H9 (cell line): ENCODE results near the gene TAF8. TPM values are rescaled to one million over a fixed set of nuclear protein-coding genes. Genes with fewer than 3 reads are reported as not detected.
"Not testable (repeated sequence)": the region's sequence is repeated elsewhere in the genome, so short reads cannot be mapped to it uniquely, and the experiment has no call there.

ENCODE experiments used
- DNase-seq: peaks from one replicate; pipeline ENCODE4 v3.0.0-alpha.2; 2017
- H2AFZ ChIP-seq: one replicate; pipeline ENCODE4 v1.6.1; 2013; ENCODE audit warnings: mild to moderate bottlenecking, low read length, control low read depth, moderate library complexity
- H2AK5ac ChIP-seq: 2 replicates; pipeline ENCODE4 v1.6.1; 2013; ENCODE audit warnings: low read length, control low read depth, mixed read lengths; ENCODE audit not compliant: insufficient read length
- H2BK120ac ChIP-seq: one replicate; pipeline ENCODE4 v1.6.1; 2013; ENCODE audit warnings: low read depth, mild to moderate bottlenecking, low read length, control low read depth, inconsistent platforms; ENCODE audit not compliant: poor library complexity, severe bottlenecking
- H2BK12ac ChIP-seq: 2 replicates; pipeline ENCODE4 v1.6.1; 2013; ENCODE audit warnings: low read length, control low read depth, mixed read lengths, low read depth; ENCODE audit not compliant: insufficient read length
- H2BK15ac ChIP-seq: 2 replicates; pipeline ENCODE4 v1.6.1; 2013; ENCODE audit warnings: low read depth, low read length, control low read depth
- H2BK20ac ChIP-seq: one replicate; pipeline ENCODE4 v1.6.1; 2013; ENCODE audit warnings: low read depth, mild to moderate bottlenecking, low read length, control low read depth, inconsistent platforms; ENCODE audit not compliant: poor library complexity, severe bottlenecking
- H2BK5ac ChIP-seq: 2 replicates; pipeline ENCODE4 v1.6.1; 2013; ENCODE audit warnings: low read length, control low read depth, mixed read lengths; ENCODE audit not compliant: insufficient read length
- H3K14ac ChIP-seq: 2 replicates; pipeline ENCODE4 v1.6.1; 2013; ENCODE audit warnings: low read length, control low read depth; ENCODE audit not compliant: insufficient read depth
- H3K18ac ChIP-seq: 2 replicates; pipeline ENCODE4 v1.6.1; 2013; ENCODE audit warnings: low read depth, mild to moderate bottlenecking, mixed read lengths, low read length, control low read depth; ENCODE audit not compliant: insufficient read length
- H3K23ac ChIP-seq: 2 replicates; pipeline ENCODE4 v1.6.1; 2013; ENCODE audit warnings: low read length, control low read depth, mixed read lengths, low read depth; ENCODE audit not compliant: insufficient read length
- H3K23me2 ChIP-seq: 2 replicates; pipeline ENCODE4 v1.6.1; 2013; ENCODE audit warnings: low read depth, mild to moderate bottlenecking, mixed read lengths, low read length, control low read depth; ENCODE audit not compliant: insufficient read length, poor library complexity, severe bottlenecking
- H3K27ac ChIP-seq: 2 replicates; pipeline ENCODE4 v1.5.1; 2013; ENCODE audit warnings: low read length, control low read depth, mixed read lengths, low read depth; ENCODE audit not compliant: insufficient read length
- H3K27me3 ChIP-seq: 2 replicates; pipeline ENCODE4 v1.6.1; 2013; ENCODE audit warnings: low read length, control low read depth, inconsistent platforms; ENCODE audit not compliant: insufficient read depth
- H3K4ac ChIP-seq: 2 replicates; pipeline ENCODE4 v1.6.1; 2013; ENCODE audit warnings: low read depth, mild to moderate bottlenecking, control low read depth, inconsistent platforms, low read length, moderate library complexity
- H3K4me1 ChIP-seq: 2 replicates; pipeline ENCODE4 v1.6.1; 2013; ENCODE audit warnings: low read length, control low read depth, inconsistent platforms; ENCODE audit not compliant: insufficient read depth
- H3K4me2 ChIP-seq: 2 replicates; pipeline ENCODE4 v1.6.1; 2013; ENCODE audit warnings: low read length, control low read depth, mixed read lengths; ENCODE audit not compliant: insufficient read length, insufficient read depth
- H3K56ac ChIP-seq: 2 replicates; pipeline ENCODE4 v1.6.1; 2013; ENCODE audit warnings: low read depth, mild to moderate bottlenecking, mixed read lengths, low read length, control low read depth; ENCODE audit not compliant: insufficient read length
- H3K79me1 ChIP-seq: 2 replicates; pipeline ENCODE4 v1.6.1; 2013; ENCODE audit warnings: low read depth, mild to moderate bottlenecking, moderate library complexity, low read length, control low read depth, inconsistent platforms; ENCODE audit not compliant: insufficient read depth, poor library complexity, severe bottlenecking
- H3K79me2 ChIP-seq: 2 replicates; pipeline ENCODE4 v1.6.1; 2013; ENCODE audit warnings: low read length, control low read depth, inconsistent platforms; ENCODE audit not compliant: insufficient read depth
- H3K9ac ChIP-seq: 2 replicates; pipeline ENCODE4 v1.6.1; 2013; ENCODE audit warnings: low read length, control low read depth, mixed read lengths; ENCODE audit not compliant: insufficient read length; ENCODE audit errors: extremely low read depth
- H3K9me3 ChIP-seq: one replicate; pipeline ENCODE4 v1.6.1; 2013; ENCODE audit warnings: low read depth, low read length, inconsistent platforms; ENCODE audit not compliant: control insufficient read depth
- H3T11ph ChIP-seq: one replicate; pipeline ENCODE4 v1.6.1; 2013; ENCODE audit warnings: mild to moderate bottlenecking, low read length, control low read depth, inconsistent platforms
- H4K20me1 ChIP-seq: one replicate; pipeline ENCODE4 v1.6.1; 2013; ENCODE audit not compliant: control insufficient read depth, insufficient read length, insufficient read depth
- H4K5ac ChIP-seq: 2 replicates; pipeline ENCODE4 v1.6.1; 2013; ENCODE audit warnings: low read depth, mild to moderate bottlenecking, mixed read lengths, low read length, control low read depth; ENCODE audit not compliant: insufficient read length
- H4K8ac ChIP-seq: replicated peaks from 2 replicates; pipeline ENCODE4 v1.6.1; 2013; ENCODE audit warnings: low read length, control low read depth, mixed read lengths, low read depth; ENCODE audit not compliant: insufficient read length
- H4K91ac ChIP-seq: 2 replicates; pipeline ENCODE4 v1.6.1; 2013; ENCODE audit warnings: low read depth, mild to moderate bottlenecking, moderate library complexity, mixed read lengths, low read length, control low read depth; ENCODE audit not compliant: insufficient read length
- H3K27ac Mint-ChIP-seq, 3 experiments: 2 replicates in 2 of 3; 3 replicates in 1 of 3; pipeline ENCODE4 v1.8.0; 2020 to 2021; ENCODE audit warnings: mixed read lengths in 3 of 3, mild to moderate bottlenecking in 1 of 3, moderate library complexity in 1 of 3
- H3K27me3 Mint-ChIP-seq: 2 replicates; pipeline ENCODE4 v1.8.0; 2021; ENCODE audit warnings: low read depth, mild to moderate bottlenecking, moderate library complexity, mixed read lengths
- H3K36me3 Mint-ChIP-seq, 3 experiments: 2 replicates in 2 of 3; 3 replicates in 1 of 3; pipeline ENCODE4 v1.8.0; 2020 to 2021; ENCODE audit warnings: low read depth in 3 of 3, mixed read lengths in 3 of 3; ENCODE audit not compliant: insufficient read depth in 1 of 3
- H3K4me1 Mint-ChIP-seq, 2 experiments: 2 replicates each; pipeline ENCODE4 v1.8.0; 2020; ENCODE audit warnings: mixed read lengths in 2 of 2
- H3K4me3 Mint-ChIP-seq, 2 experiments: 2 replicates in 1 of 2; 3 replicates in 1 of 2; pipeline ENCODE4 v1.8.0; 2020 to 2021; ENCODE audit warnings: mild to moderate bottlenecking in 2 of 2, mixed read lengths in 2 of 2, moderate library complexity in 1 of 2
- H3K9me3 Mint-ChIP-seq, 2 experiments: 2 replicates in 1 of 2; 3 replicates in 1 of 2; pipeline ENCODE4 v1.8.0; 2020; ENCODE audit warnings: mild to moderate bottlenecking in 2 of 2, mixed read lengths in 2 of 2, moderate library complexity in 1 of 2
- WGBS: extraction: QIAGEN DNeasy Blood & Tissue Kit; methylation state at CpG from one replicate; pipeline ENCODE4 v1.1.7; 2013; ENCODE audit warnings: missing lambda C conversion rate, low lambda C conversion rate, mixed read lengths; ENCODE audit not compliant: insufficient read length; ENCODE audit errors: extremely low coverage; 5-methylcytosine and 5-hydroxymethylcytosine counted together
- total RNA-seq: library from RNA; stranded (reverse); gene quantifications from 2 replicates; pipeline ENCODE4 v1.2.1, GENCODE V29; 2021
- TF ChIP-seq, protein P1 (sequence below): fragments of 200-600 bp; sonication (generic); conservative IDR thresholded peaks from 3 replicates; pipeline ENCODE4 v1.8.0; 2021; ENCODE audit warnings: antibody characterized with exemption, mild to moderate bottlenecking

Gene TAF8
- total RNA-seq, 1 experiment from 2014 or later: 30.4 TPM

DNA sequence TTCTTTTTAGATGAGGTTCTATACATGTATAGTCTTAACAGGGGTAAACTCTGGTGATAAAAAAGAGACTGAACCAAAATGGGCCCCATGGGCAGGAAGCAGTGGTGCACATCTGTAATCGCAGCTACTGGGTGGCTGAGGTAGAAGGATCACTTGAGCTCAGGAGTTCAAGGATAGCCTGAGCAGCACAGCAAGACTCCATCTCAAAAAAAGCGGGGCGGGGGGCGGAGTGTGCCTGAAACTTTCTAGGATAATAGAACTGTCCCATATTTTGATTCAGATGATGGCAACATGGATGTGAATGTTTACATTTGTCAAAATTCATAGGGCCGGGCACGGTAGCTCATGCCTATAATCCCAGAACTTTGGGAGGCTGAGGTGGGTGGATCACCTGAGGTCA is 48.8 kb upstream of the TAF8 start:
- no peak overlapping the region for H2AK5ac ChIP-seq
- Mint-ChIP-seq H3K27ac (0 out of 7 replicates have a peak overlapping the region, but pooled peaks of 1 of the 3 experiments have one; percentile 11), H3K4me1 (no peaks in the 10 kb centered on the region), H3K36me3 (no peaks in the 10 kb centered on the region), H3K4me3 (no peak overlapping the region), H3K27me3 (no peaks in the 10 kb centered on the region), H3K9me3 (no peaks in the 10 kb centered on the region)
- no peak overlapping the region for H2BK20ac ChIP-seq
- DNase-seq: no peak
- H4K91ac ChIP-seq: no peak overlapping the region
- H2BK12ac ChIP-seq: no peak overlapping the region
- no peak overlapping the region for H2BK120ac ChIP-seq
- H3K4ac ChIP-seq: no peak overlapping the region
- no peak overlapping the region for H2BK5ac ChIP-seq
- H3K4me1 ChIP-seq: no peaks in the 10 kb centered on the region
- H4K20me1 ChIP-seq: no peaks in the 10 kb centered on the region
- H3K27ac ChIP-seq: no peak overlapping the region
- TF ChIP-seq, protein P1, sequence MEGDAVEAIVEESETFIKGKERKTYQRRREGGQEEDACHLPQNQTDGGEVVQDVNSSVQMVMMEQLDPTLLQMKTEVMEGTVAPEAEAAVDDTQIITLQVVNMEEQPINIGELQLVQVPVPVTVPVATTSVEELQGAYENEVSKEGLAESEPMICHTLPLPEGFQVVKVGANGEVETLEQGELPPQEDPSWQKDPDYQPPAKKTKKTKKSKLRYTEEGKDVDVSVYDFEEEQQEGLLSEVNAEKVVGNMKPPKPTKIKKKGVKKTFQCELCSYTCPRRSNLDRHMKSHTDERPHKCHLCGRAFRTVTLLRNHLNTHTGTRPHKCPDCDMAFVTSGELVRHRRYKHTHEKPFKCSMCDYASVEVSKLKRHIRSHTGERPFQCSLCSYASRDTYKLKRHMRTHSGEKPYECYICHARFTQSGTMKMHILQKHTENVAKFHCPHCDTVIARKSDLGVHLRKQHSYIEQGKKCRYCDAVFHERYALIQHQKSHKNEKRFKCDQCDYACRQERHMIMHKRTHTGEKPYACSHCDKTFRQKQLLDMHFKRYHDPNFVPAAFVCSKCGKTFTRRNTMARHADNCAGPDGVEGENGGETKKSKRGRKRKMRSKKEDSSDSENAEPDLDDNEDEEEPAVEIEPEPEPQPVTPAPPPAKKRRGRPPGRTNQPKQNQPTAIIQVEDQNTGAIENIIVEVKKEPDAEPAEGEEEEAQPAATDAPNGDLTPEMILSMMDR: no peak
- no peak overlapping the region for H3K14ac ChIP-seq
- no CpG with 5 or more reads among the region's 6 CpGs for WGBS
- H3K56ac ChIP-seq: no peak overlapping the region
- no peak overlapping the region for H2AFZ ChIP-seq
- H4K5ac ChIP-seq: no peak overlapping the region
- no peak overlapping the region for H3K4me2 ChIP-seq
- no peaks in the 10 kb centered on the region for H3K27me3 ChIP-seq
- H3K79me2 ChIP-seq: no peaks in the 10 kb centered on the region
- H3K79me1 ChIP-seq: no peaks in the 10 kb centered on the region
- H2BK15ac ChIP-seq: no peak overlapping the region
- no peak overlapping the region for H4K8ac ChIP-seq
- H3K23me2 ChIP-seq: no peaks in the 10 kb centered on the region
- H3T11ph ChIP-seq: no peak overlapping the region
- no peak overlapping the region for H3K18ac ChIP-seq
- H3K9ac ChIP-seq: no peak overlapping the region
- H3K23ac ChIP-seq: no peak overlapping the region
- H3K9me3 ChIP-seq: no peaks in the 10 kb centered on the region

DNA sequence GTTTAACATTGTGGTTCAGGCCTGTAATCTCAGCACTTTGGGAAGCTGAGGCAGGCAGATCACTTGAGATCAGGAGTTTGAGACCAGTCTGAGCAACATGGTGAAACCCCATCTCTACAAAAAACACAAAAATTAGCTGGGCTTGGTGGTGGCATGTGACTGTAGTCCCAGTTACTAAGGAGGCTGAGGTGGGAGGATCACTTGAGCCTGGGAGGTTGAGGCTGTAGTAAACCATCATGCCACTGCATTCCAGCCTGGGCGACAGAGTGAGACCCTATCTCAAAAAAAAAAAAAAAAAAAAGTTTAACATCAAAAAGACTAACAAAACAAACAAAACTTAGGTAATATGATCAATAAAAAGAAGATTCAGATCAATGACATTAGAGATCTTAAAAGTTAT is 46.7 kb upstream of the TAF8 start:
- not testable (repeated sequence) for H3K27me3 Mint-ChIP-seq, H2BK15ac ChIP-seq, H4K91ac ChIP-seq, H3K4me3 Mint-ChIP-seq, H3K56ac ChIP-seq, DNase-seq, H3K9me3 Mint-ChIP-seq, H3K27ac ChIP-seq, H3K79me2 ChIP-seq, H4K20me1 ChIP-seq, H2AK5ac ChIP-seq, H3K36me3 Mint-ChIP-seq, H3K14ac ChIP-seq, H3K4ac ChIP-seq, H3K4me1 Mint-ChIP-seq, H2BK12ac ChIP-seq, H3K9ac ChIP-seq, H4K8ac ChIP-seq, H3K4me1 ChIP-seq, H2BK5ac ChIP-seq, H3K9me3 ChIP-seq, H3K27me3 ChIP-seq, H2BK120ac ChIP-seq, H3K23ac ChIP-seq, H4K5ac ChIP-seq, H2AFZ ChIP-seq, H3K18ac ChIP-seq, H3K27ac Mint-ChIP-seq, H3K4me2 ChIP-seq, H3K23me2 ChIP-seq, H2BK20ac ChIP-seq, H3T11ph ChIP-seq, H3K79me1 ChIP-seq
- WGBS: no CpG with 5 or more reads among the region's 1 CpG
